Fibroblast of peridontal ligament (primary cell): ENCODE results near the gene ZC3HAV1L.
"Not testable (repeated sequence)": the region's sequence is repeated elsewhere in the genome, so short reads cannot be mapped to it uniquely, and the experiment has no call there.

Experiments
- DNase-seq: peaks from one replicate; pipeline ENCODE4 v3.0.0-alpha.2; 2010; ENCODE audit errors: extremely low read depth

ZC3HAV1L gene

DNA sequence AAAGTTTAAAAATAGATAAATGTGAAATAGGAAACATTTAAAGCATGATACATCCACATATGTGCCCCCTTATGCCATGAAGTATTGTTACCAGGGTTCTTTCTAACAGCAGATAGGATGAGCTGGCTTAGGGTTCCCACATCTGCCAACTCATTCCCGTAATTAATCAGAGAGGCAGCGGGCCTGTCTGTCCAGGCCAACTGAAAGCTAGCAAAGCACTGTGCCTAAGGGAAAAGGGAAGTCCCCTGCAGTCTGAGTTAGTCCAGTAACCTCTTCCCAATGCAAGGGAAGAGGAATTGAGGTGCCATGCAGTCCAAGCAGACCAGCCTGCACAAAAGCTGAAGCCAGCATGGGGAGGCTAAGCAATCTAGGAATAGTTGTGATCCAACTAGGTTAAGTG is 18.3 kb upstream of the ZC3HAV1L start:
- no peak for DNase-seq

DNA sequence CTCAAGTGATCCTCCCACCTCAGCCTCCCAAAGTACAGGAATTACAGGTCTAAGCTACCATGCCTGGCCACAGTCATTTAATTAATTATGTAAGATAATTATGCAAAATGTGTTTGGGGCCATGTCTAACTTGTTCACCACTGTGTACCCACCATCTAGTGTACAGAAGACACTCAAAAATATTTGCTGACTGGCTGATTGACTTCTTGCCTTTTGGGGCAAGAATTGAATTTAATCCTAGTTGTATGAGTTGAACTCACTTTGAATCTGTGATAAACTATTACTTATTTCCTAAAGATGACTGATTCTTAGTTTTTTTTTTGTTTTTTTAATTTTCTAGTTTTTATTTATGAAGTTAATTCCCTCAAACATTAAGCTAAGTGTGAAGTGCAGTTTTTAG is 15.8 kb upstream of the ZC3HAV1L start:
- DNase-seq: no peak

DNA sequence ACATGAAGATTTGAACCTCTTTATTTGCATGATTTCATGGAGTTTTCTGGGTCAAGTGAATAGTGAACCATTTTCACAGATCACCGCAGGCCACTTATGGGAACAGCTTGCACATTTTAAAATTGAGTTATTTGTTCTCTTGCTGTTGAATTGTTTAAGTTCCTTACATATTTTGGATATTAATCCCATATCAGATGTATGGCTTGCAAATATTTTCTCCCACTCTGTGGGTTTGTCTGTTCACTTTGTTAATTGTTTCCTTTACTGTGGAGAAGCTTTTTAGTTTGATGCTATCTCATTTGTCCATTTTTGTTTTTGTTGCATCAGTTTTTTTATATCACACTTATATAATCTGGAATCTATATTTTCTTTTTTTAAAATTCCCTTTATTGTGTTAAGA is 14.1 kb upstream of the ZC3HAV1L start:
- DNase-seq: no peak

DNA sequence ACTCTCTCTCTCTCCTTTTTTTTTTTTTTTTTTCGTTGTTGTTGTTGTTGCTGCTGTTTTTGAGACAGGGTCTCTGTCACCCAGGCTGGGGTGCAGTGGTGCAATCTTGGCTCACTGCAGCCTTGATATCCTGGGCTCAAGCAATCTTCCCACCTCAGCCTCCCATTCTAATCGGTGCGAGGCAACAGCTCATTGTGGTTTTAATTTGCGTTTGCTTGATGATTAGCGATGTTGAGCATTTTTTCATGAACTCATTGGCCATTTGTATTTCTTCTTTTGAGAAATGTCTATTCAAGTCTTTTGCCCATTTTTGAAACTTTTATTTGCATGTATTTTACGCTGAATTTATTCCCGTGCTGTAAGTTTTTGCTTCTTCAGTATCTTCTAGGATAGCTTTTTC is 13.3 kb upstream of the ZC3HAV1L start:
- no peak for DNase-seq

DNA sequence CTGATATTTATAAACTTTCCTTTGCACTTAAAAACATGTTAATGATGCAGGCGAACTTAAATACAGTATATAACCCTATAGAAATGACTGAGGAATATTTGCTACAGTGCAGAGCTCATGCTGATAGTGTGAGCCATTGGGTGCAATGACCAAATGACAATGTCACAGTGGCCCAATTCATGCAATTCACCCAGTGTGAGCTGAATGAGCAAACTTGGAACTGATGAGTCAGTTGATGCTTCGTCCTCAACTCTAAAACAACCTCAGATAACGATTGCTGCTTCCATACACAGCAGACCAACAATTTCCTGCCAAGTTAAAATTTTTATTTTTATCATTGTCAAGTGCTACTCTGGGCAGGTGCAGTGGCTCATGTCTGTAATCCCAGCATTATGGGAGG is 12.1 kb upstream of the ZC3HAV1L start:
- DNase-seq: no peak

GRCh38 chr7:139046143-139046542 is 10.3 kb upstream of the ZC3HAV1L start:
- no peak for DNase-seq

DNA sequence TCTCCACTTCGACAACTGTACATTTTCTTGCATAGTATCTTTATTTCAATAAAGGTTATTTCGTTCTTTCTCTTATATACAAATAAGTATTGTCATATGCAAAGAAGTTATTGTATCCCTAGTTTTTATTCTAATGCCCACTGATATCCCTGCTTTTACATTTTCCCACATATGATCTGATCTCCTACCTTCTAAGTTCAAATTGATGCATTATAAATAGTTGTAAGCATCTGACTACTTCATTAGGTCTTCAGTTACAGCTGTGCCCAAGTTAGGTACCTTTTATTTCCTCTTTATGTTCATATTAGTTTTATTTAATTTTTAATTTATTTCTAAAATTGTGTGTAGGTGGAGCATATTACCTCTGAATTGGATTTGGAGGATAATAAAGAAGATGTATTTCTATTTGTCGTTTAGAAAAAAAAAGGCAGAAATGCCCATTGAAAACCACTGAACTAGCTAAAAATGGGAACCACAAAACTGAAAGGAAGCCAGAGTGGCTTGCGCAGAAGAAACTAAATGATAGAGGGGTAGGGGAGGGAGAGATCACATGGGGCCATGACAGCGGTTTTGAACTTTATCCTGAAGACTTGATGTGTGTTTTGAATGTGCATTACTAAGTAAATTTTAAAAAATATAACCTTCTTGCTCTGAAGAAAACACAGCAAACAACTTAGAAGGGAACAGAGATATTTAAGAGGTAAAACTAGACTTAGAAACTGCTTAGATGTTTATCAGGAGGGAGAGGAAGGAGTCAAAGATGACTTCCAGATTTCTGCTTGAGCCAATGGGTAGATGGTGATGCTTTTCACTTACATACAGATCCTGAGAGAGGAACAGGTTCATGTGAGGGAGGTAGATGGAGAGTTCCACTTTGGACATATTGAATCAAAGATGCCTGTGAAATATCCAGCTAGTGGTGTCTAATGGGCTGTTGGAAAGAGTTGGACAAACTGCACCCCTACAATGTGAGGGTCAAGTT is 9.3 kb upstream of the ZC3HAV1L start:
- no peak for DNase-seq

DNA sequence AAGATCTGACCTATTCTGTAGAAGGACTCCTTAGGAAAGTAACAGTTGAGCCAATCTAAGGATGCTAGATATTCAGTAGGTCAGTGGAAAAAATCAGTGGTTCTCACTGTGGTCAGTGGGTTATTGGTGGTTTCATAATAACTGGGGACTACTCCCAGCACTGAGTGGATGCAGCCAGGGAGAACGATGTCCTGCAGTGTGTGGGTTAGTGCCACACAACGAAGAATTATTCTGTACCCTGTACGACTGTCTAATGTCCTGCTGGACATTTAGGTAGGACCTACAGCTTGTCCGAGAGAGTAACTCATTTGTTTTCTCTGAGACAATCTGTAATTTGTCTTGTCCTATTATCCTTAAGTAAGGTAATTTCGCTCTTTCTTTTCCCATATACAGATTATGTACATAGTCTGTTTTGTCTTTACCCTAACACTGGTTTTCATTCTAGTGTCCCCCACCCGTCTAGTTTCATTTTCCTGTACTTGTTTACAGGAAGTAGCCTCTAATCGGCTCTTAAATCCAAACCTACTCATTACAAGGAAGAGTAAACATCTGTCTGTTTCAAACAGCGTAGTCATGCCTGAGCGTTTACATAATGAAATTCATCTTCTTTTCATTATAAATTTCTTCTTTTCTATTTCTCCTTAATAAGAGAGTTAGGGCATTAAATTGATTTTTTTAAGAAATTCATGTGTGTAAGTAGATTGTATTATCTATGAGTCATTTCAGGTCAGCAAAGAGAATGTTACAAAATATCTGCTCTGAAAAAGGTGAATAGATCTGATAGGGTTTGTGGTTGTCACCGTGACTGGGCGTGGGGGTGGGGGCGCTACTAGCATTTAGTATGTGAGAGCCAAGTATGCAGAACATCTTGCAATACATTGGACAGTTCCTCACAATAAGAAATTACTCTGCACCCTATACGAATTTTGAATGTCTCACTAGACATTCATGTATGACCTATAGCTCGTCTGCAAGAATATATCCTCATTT is 8.3 kb upstream of the ZC3HAV1L start:
- no peak for DNase-seq

GRCh38 chr7:139041378-139042085 is 5.7 kb upstream of the ZC3HAV1L start:
- DNase-seq: no peak

DNA sequence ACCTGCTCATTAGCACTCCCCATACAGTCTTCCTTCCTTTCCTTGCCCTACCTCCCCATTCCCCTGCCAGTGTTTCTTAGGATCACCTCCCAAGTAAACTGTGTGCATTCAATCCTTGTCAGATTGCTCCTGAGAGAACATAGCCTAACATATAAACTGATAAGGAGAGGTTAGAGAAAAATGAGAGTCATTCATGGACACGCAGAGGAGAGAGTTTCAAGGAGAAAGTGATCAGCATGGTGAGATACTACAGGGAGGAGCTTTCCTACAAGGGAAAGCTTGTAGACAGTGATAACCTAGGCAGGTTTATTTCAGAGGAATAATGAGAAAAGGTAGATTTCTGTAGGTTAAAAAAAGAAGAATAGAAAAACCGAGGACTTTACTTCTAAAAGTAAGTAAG is 2.8 kb upstream of the ZC3HAV1L start:
- DNase-seq: no peak

- DNase-seq: no peak
These were observed 1.1 kb upstream of the ZC3HAV1L start for GRCh38 chr7:139036901-139037300.

GRCh38 chr7:139034855-139035585 is 822 bp downstream of the ZC3HAV1L start:
- DNase-seq: peak; percentile 41

- DNase-seq: no peak
These were observed 1.5 kb downstream of the ZC3HAV1L start for GRCh38 chr7:139034336-139034735.

- no peak for DNase-seq
These were observed 2.3 kb downstream of the ZC3HAV1L start for GRCh38 chr7:139033346-139034114.

- DNase-seq: no peak
These were observed 3.4 kb downstream of the ZC3HAV1L start for GRCh38 chr7:139032473-139032872.

GRCh38 chr7:139029353-139029752 is 6.5 kb downstream of the ZC3HAV1L start:
- DNase-seq: no peak

- no peak for DNase-seq
These were observed 9.3 kb downstream of the ZC3HAV1L start for GRCh38 chr7:139026551-139026950.

GRCh38 chr7:139025861-139026260 is 10.0 kb downstream of the ZC3HAV1L start:
- DNase-seq: not testable (repeated sequence)

DNA sequence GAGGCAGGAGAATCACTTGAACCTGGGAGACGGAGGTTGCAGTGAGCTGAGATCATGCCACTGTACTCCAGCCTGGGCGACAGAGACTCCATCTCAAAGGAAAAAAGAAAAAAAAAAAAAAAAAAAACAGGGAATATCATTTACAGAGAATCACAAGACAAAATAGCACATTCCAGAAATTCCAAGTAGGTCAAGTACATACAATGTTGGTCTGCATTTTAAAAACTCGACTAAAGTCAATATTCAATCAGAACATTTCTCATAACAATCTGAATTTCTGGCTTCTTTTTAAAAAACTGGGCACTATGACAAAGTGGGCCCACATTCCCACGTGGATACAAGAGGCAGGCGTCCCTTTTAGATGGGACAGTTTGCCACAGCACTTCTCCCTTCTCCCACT is 12.8 kb downstream of the ZC3HAV1L start:
- DNase-seq: peak; percentile 53

- DNase-seq: no peak
These were observed 13.6 kb downstream of the ZC3HAV1L start for GRCh38 chr7:139022286-139022685.
